Activated gamma-delta T cell (primary cell): ENCODE results near the gene FAM210B.
"Not testable (repeated sequence)": the region's sequence is repeated elsewhere in the genome, so short reads cannot be mapped to it uniquely, and the experiment has no call there.

Experiments used
- DNase-seq: peaks from one replicate; lab custom pipeline; 2025; lab: John Stamatoyannopoulos, UW

FAM210B gene

DNA sequence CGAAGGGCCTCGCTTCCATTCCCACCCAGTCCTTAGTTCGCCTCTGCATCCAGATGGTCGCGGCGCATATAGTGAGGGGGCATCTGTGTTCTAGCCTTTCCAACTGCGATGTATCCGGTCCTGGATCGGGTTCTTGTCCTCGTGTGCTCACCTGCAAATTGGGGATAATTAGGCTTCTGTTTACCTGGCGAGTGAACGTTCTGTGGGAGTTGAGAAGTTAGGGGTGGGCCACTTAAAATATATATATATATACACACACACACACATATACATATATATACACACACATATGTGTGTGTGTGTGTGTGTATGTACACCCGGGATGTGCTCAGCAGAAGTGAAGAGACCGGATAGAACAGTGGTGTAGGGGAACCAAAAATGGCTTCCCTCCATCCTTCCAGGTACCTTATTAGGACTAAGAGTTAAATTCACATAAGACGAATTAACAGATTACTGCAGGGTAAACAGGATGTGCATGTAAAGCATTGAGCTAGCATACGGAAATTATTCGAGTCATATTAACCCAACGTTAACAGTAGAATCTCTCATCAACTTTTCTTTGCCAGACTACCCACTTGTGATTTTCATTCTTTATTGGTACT is 34.2 kb downstream of the FAM210B start:
- DNase-seq = no peak

DNA sequence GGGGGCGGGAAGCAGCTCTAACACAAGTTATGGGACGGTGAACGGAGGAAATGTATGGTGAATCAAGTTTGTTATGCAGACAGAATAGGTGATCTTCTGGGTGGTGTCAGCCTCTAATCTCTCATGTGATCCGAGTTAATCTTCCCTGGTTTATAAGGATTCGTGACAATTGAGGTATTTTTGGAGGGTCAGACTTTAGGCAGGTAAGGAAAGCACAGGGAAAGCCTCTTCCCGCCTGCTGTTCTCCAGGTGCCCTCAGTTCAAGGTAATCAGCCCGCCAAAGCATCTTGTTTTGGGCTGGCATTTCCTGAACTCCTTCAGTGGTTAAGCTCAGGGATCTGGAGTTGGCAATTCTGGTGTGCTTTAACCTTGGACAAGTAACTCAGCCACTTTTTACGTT is 34.9 kb downstream of the FAM210B start:
- DNase-seq = no peak

DNA sequence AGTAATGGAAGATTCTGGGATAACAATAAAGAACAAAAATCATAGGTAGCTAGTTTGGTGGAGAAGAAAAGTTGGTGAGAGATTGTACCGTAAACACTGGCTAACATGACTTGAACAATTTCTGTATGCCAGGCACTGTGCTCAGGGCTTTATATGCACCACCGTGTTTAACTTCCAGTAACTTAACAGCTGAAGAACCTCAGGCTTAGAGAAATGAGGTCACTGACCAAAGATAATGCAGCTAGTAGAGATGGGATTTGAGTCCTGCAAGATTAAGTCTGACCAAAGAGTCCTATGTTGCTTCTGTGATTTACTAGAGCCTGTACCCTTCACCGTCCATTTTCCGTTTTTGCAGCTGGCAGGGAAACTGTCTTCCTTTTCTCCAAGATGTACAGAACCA is 36.4 kb downstream of the FAM210B start:
- no peak for DNase-seq

DNA sequence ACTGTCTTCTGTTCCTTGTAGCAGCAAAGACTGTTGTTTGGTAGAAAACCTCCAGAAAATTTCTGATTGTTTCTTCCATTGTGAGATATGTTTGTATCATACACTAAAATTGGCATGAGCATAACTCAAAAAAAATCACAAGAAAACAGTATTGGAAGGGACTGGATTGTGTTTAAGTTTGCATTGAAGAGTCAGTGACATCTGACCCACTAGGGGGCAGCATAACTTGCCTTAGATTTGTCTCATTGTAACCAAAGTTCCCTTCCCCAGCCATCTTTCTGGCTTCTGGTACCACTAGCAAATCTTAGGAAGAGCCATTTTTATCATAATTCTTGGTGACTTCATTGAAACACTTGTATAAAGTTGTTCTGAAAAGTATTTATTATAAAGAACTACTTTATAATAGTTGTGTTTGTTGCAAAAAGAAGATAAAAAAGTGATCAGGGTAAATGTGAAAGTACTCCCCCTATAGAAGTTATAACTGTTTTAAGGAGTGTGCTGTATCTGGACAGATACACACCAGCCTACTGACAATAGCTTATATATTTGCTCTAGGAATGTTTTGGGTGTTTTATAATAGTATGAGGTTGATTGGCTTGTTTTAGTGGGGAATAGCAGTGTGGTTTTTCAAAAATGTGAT is 41.3 kb downstream of the FAM210B start:
- DNase-seq = no peak

DNA sequence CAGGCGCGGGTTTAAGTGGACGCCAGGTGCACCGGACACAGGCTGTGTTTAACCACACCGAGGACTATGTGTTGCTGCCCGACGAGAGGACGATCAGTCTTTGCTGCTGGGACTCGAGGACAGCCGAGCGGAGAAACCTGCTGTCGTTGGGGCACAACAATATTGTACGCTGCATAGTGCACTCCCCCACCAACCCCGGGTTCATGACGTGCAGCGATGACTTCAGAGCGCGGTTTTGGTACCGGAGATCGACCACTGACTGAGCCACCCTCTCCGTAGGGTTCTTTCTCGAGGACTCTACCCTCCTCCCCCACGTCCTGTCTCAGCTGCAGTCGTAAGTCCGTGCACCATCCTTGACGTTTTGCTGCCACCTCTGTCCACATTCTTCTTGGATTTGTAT is 44.7 kb downstream of the FAM210B start:
- no peak for DNase-seq

DNA sequence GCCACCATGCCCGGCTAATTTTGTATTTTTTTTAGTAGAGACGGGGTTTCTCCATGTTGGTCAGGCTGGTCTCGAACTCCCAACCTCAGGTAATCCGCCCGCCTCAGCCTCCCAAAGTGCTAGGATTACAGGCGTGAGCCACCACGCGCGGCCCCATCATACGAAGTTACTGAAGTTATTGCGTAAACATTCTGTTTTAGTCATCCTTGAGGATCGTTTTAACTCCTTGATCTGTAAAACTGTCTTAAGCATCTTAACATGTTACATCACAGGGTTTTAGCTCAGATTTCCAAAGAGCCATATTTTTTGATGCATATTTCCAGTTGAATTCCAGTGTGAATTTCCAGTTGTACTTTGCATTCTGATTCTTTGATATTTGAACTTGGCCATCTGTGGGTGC is 46.6 kb downstream of the FAM210B start:
- not testable (repeated sequence) for DNase-seq

DNA sequence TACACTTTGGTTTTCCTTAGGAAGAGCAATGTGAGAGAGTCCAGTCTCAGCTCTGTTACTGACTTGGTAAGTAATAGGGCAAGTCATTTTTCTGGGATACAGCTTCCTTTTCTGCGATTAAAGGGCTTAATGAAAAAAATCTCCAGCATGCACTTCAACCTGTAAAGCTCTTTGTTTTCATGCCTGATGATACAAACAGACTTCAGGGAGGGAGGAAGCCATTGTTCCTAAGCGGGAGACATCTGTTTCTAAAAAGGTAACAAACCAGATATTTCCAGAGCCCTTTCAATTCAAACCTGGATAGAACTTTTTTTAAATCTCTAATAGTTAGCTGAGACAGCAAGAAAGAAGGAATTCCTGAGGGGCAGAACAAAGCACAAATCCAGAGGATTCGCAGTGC is 48.1 kb downstream of the FAM210B start:
- DNase-seq = no peak

DNA sequence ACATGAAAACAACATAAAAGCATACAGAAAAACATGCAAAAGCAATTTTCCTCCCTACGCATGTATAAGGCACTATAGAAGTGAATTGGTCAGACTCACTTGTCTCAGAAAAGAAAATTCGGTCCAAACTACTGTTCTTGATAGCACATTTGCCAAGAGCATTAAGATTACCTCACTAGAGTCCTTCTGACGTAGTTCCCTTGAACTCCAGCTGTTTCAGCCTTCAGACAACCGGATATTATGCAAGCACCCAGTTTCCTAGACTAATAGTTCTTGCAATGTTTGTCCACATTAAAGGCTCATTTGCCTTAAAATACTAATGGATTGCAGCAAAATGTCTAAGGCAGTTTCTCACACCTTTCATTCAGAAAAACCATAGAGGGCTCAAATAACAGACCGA is 50.7 kb downstream of the FAM210B start:
- no peak for DNase-seq

DNA sequence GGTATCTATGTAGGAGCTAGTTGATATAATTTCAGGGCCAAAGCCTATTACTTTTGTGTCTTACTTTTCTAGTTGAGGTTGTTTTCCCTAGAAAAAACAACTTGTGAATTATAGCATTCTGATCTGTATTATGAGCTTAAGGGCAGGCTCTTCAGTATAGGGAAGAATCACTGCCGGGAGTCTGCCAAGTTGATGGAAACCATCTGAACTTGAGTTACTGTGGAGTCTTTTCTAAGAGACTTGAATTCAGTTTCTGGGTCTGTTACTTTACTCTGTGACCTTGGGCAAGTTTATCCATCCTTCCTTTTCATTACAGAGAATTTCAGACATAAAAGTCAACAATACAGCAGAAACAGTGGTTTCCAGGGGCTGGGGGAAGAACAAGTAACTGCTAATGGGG is 51.2 kb downstream of the FAM210B start:
- DNase-seq = no peak

DNA sequence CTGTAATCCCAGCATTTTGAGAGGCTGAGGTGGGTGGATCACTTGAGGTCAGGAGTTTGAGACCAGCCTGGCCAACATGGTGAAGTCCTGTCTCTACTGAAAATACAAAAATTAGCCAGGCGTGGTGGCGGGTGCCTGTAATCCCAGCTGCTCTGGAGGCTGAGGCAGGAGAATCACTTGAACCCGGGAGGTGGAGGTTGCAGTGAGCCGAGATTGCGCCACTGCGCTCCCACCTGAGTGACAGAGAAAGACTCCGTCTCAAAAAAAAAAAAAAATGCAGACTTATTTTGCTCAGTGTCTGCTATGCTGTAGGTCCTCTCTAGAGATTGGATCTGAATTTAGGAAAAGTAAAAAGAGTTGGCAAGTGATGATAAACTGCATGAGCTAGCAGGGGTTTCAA is 52.5 kb downstream of the FAM210B start:
- not testable (repeated sequence) for DNase-seq

DNA sequence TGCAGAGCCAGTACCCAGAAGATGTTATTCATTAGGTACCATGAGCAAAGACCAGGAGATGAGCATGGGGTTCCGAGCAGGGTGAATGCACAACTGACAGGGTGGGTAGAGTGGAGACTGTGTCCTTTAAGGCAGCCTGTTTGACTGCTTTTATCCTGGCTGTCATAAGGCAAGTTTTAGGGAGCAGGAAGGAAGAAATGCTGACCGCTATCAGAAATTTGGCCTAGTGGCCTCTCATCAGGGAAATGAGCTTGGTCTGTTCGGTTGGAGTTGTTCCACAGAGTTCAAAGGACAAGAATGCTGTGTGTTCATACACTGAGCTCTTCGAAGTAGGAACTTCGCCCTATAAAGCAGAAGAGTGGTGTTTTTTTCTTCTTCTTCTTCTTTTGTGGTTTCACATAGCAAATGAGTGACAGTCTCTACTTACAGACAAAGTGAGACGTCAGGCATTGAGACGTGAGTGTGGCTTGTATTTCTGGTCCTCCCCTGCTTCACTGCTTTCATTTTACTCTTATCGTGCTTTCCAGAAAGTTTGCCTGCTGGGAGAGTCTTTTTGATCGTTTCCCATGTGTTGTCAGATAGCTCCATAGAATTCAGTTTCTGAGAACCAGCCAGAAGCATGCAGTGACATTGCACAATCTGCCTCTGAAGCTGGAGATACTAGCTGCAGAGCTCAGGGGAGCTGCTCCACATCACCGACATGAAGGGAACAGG is 53.1 kb downstream of the FAM210B start, which contains the start of gene CASS4:
Gene CASS4, plus strand, starts transcription at position 502 of the 714 bp plus-strand sequence. Its CDS starts 199 bp downstream, at position 701.
- DNase-seq = no peak

DNA sequence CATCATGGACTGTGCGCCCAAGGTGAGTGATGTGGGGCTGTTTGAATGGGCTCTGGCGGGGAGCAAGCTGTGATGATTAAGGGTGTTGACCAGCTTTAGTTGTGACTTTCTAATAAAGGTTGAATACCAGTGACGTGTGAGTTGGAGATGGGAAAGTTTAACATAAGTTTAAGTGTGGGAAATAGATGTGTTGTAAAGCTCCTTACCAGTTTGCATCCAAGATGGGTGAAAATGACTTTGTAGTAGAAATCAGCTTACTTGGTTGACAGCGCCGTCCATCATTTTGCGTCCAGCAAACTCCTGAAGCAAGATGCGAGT is 53.7 kb downstream of the FAM210B start:
- DNase-seq = no peak

DNA sequence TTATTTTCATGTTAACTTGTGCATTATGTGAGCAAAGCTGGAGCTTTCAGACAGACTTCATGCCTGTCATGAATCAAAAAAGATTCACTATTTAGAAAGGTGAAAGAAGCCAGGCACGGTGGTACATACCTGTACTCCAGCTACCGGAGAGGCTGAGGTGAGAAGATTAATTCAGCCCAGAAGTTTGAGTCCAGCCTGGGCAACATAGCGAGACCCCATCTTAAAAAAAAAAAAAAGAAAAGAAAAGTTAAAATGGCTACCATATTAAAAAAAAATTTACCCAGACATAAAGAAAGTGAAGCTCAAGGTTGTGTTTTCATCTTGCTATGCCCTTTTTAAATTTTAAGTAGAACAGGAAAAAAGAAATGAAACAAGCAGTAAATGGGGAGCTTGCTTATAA is 54.2 kb downstream of the FAM210B start:
- no peak for DNase-seq

DNA sequence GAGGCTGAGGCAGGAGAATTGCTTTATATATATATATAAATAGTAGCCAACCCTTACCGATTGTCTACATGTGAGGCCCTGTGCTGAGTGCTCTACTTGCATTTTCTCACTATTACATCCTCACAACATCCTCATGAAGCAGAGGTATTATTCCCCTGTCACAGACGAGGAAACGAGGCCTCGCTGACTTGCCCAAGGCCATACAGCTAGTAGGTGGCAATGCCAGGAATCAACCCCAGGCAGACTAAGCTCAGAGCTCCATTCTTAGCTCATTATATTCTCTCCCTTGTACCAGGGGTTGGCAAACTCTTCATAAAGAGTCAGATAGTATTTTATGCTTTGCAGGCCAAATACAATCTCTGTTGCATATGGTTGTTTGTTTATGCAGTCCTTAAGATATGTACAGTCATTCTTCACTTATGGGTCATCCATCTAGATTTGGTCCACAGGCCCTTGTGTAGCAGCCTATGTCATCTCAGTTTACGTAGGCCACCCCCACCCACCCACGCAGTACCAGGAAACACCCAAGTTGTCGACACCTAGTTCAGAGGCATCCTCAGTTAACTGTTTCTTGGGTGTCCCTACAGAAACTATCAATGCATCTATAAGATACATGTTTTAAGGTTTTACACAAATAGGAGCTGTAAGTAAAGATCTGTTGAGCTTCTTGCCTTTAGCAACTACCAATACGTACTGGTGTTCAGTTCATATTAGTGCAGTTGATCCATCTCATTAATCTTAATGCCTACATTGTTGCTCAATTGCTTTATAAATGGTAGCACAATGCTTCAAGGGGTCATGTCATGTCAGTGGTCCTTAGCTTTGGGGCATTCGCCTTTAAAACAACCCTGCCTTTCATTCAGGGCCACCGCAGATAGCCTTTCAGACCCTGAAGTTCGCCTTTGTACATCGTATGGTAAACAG is 56.3 kb downstream of the FAM210B start:
- no peak for DNase-seq

DNA sequence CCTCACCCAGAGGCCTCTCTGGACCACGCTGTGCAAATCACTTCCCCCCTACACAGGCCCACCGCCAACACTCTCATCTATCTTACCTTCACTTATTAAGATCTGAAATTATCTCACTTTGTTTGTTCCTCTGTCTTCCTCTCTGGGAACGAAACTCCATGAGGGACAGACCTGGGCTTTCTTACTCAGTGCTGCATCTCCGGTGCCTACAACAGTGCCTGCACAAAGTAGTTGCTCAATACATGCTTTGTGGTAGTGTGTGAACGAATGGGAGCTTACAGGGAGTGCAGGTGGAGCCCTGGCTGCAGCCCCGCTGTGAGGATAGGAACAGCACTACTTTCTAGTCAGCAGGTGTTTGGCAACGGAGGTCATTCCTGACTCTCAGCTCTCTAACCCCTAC is 58.6 kb downstream of the FAM210B start:
- DNase-seq = no peak

DNA sequence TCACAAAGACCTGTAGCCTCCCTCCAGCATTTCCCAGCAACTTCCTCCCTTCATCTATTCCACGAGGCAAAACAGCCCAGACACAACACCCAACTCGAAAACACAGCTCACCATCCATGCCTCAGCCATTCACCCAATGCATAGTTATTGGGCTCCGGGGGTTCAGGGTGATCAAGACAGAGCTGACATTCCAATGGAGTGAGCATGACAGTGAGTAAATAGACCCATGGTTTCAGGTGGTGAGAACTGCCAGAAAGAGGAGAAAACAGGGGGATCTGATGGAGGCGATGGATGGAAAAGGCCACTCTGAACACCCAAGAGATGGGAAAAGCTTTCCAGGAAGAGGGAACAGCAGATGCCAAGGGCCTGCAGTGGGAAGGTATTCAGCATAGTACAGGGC is 59.1 kb downstream of the FAM210B start:
- DNase-seq = no peak
